Neural progenitor cell (in vitro differentiated cells): ENCODE measurements around the gene FAM163A.

Source experiments
- EZH2 ChIP-seq: fragments of 200-600 bp; sonication (generic); IDR thresholded peaks from 2 replicates; pipeline ENCODE4 v1.6.1; 2017; ENCODE audit warnings: antibody characterized with exemption, mild to moderate bottlenecking, moderate library complexity
- EZH2phosphoT487 ChIP-seq: fragments of 200-600 bp; sonication (generic); IDR thresholded peaks from 2 replicates; pipeline ENCODE4 v1.6.1; 2017; ENCODE audit warnings: antibody characterized with exemption
- TF ChIP-seq, protein P1 (sequence below): fragments of 200-600 bp; sonication (generic); IDR thresholded peaks from 2 replicates; pipeline ENCODE4 v1.5.1; 2017; ENCODE audit warnings: antibody characterized with exemption, mild to moderate bottlenecking

DNA sequence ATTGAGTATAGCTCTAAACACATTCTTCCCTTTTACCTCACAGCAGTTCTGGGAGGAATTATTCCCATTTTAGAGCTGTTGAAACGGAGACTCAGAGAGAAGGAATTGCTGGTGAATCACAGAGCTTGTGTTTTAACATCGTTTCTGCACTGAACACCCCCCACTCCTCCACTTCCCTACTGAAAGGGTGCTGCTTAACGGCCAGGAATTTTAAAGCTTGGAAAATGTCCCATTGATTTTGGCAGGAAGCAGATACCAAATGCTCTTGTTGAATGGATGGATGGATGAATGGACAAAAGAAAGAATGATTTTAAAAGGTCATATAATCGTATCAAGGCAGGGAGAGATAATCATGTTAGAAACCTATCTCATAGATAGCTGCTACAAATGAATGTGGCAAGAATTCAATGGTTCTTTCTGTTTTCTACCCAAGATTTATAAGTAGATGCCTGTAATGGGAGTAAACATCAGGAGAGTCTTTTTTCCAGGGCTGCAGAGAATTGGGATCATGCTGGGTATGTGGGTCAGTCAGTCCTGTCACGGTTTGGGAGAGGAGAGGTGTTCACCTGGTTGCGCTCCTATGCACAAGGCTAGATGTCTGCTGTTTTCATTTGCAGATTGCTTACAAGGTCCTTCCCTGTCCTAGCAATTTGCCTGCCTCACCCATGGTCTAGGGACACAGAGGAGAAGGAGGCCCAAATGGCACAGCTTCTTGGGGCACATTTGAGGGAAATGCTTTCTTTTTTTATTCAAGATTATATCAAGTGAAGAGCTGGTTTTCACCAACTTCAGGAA lies 19.0 kb downstream of the FAM163A start:
- TF ChIP-seq, protein P1, sequence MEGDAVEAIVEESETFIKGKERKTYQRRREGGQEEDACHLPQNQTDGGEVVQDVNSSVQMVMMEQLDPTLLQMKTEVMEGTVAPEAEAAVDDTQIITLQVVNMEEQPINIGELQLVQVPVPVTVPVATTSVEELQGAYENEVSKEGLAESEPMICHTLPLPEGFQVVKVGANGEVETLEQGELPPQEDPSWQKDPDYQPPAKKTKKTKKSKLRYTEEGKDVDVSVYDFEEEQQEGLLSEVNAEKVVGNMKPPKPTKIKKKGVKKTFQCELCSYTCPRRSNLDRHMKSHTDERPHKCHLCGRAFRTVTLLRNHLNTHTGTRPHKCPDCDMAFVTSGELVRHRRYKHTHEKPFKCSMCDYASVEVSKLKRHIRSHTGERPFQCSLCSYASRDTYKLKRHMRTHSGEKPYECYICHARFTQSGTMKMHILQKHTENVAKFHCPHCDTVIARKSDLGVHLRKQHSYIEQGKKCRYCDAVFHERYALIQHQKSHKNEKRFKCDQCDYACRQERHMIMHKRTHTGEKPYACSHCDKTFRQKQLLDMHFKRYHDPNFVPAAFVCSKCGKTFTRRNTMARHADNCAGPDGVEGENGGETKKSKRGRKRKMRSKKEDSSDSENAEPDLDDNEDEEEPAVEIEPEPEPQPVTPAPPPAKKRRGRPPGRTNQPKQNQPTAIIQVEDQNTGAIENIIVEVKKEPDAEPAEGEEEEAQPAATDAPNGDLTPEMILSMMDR, result no peak
- TF ChIP-seq EZH2phosphoT487, result no peak
- no peak for TF ChIP-seq EZH2
